NCI-H1930 (cell line): ENCODE data around the gene ATF1.
A peak's percentile ranks its signal among the peaks of the same experiment; 100 is the strongest.
"Not testable (repeated sequence)": the region's sequence is repeated elsewhere in the genome, so short reads cannot be mapped to it uniquely, and the experiment has no call there.

Experiments
- DNase-seq, 2 experiments: peaks; one replicate each; lab custom pipeline; 2025; lab: John Stamatoyannopoulos, UW

Gene ATF1

GRCh38 chr12:50751948-50752721 is 11.8 kb upstream of the ATF1 start:
- DNase-seq, result no peak

GRCh38 chr12:50753232-50753769 is 10.6 kb upstream of the ATF1 start:
- DNase-seq, result no peak

GRCh38 chr12:50764286-50765094 is 589 bp downstream of the ATF1 start:
- DNase-seq, result peak in 1 of 2 experiments; percentile 71

- peak in 1 of 2 experiments; percentile 10 for DNase-seq
Observed at GRCh38 chr12:50765095-50765911, 1.4 kb downstream of the ATF1 start.

- no peak for DNase-seq
Observed at GRCh38 chr12:50768391-50768790, 4.5 kb downstream of the ATF1 start.

GRCh38 chr12:50768813-50769212 is 4.9 kb downstream of the ATF1 start:
- DNase-seq, result not testable (repeated sequence)

GRCh38 chr12:50771409-50771808 is 7.5 kb downstream of the ATF1 start:
- DNase-seq, result no peak

GRCh38 chr12:50772470-50772869 is 8.6 kb downstream of the ATF1 start:
- DNase-seq, result no peak

GRCh38 chr12:50772877-50773276 is 9.0 kb downstream of the ATF1 start:
- DNase-seq, result no peak

- no peak for DNase-seq
Observed at GRCh38 chr12:50775251-50775650, 11.3 kb downstream of the ATF1 start.

- no peak for DNase-seq
Observed at GRCh38 chr12:50776749-50777728, 13.1 kb downstream of the ATF1 start.

- DNase-seq, result no peak
Observed at GRCh38 chr12:50778663-50779590, 15.0 kb downstream of the ATF1 start.

GRCh38 chr12:50780013-50780412 is 16.1 kb downstream of the ATF1 start:
- DNase-seq, result no peak

- no peak for DNase-seq
Observed at GRCh38 chr12:50784501-50784900, 20.6 kb downstream of the ATF1 start.

GRCh38 chr12:50785406-50786001 is 21.6 kb downstream of the ATF1 start:
- no peak for DNase-seq

GRCh38 chr12:50786498-50787231 is 22.8 kb downstream of the ATF1 start:
- DNase-seq, result no peak

GRCh38 chr12:50787618-50788017 is 23.7 kb downstream of the ATF1 start:
- DNase-seq, result no peak

GRCh38 chr12:50788561-50788960 is 24.7 kb downstream of the ATF1 start:
- no peak for DNase-seq

GRCh38 chr12:50790081-50790480 is 26.2 kb downstream of the ATF1 start:
- no peak for DNase-seq
